Motor neuron (in vitro differentiated cells): ENCODE results near the gene PAOX. TPM values are rescaled to one million over a fixed set of nuclear protein-coding genes. Genes with fewer than 3 reads are reported as not detected.
"Not testable (repeated sequence)": the region's sequence is repeated elsewhere in the genome, so short reads cannot be mapped to it uniquely, and the experiment has no call there.

Experiments
- ATAC-seq, 8 experiments: fragments of 200-7000 bp; cut with Tn5 transposase; replicated peaks in 6 of 8; 2 replicates each; pipeline ENCODE4 v1.8.0; 2021; ENCODE audit warnings: mild to moderate bottlenecking in 8 of 8, moderate library complexity in 8 of 8
- H3K27ac ChIP-seq, 2 donors: fragments of 250-450 bp; sonication (Bioruptor Pico); 2 replicates each; pipeline ENCODE4 v1.9.0; 2021; ENCODE audit warnings: antibody characterized with exemption in 2 of 2, mild to moderate bottlenecking in 2 of 2, moderate library complexity in 1 of 2
- H3K4me1 ChIP-seq, 2 donors: fragments of 250-450 bp; sonication (Bioruptor Pico); replicated peaks in 1 of 2; 2 replicates each; pipeline ENCODE4 v1.6.1; 2021; ENCODE audit warnings: antibody characterized with exemption in 2 of 2, mild to moderate bottlenecking in 2 of 2, moderate library complexity in 1 of 2
- H3K4me3 ChIP-seq, 5 donors: fragments of 250-450 bp; sonication (Bioruptor Pico); 2 replicates each; pipeline ENCODE4 v1.9.0; 2021; ENCODE audit warnings: antibody characterized with exemption in 5 of 5, mild to moderate bottlenecking in 5 of 5, moderate library complexity in 4 of 5
- WGBS, 10 experiments: fragments of 450-650 bp; shearing (Covaris generic); methylation state at CpG; one replicate each; pipeline ENCODE4 v1.0.0; 2022; 5-methylcytosine and 5-hydroxymethylcytosine counted together
- in situ Hi-C, 9 experiments: fragments of 400-800 bp; cut with MboI; loops; one replicate each; pipeline ENCODE4 v1.15.0; 2021; ENCODE audit warnings: low sequenced_read_pairs in 9 of 9, low pct_unique_long_range_greater_than_20kb in 2 of 9; ENCODE audit not compliant: unreplicated experiment in 9 of 9
- total RNA-seq, 8 experiments: library from RNA; unstranded; fragments of 300-600 nt; gene quantifications; 2 replicates each; pipeline versions ENCODE4 v1.2.3 to v1.2.4, GENCODE V29; 2022

PAOX gene
- total RNA-seq, 8 experiments from 2014 or later, result 1.1 to 5.1 (median 2.2) TPM

- in situ Hi-C loops, result no loop called here
- H3K27ac ChIP-seq, result no peak overlapping the region
- ATAC-seq, result no peak
- H3K4me3 ChIP-seq, result no peak overlapping the region
- peaks cover 11 to 15% of the 10 kb centered on the region in 2 donors for H3K4me1 ChIP-seq
- 47 to 100% (median 73%) methylated on average over 3 to 11 of the region's 12 CpGs; no CpG with 5 or more reads in 1 of the 10 experiments for WGBS, 10 experiments
Measured at GRCh38 chr10:133375357-133376115, 3.5 kb upstream of the PAOX start.

- H3K4me1 ChIP-seq, result peaks cover 11 to 15% of the 10 kb centered on the region in 2 donors
- WGBS, 10 experiments, result 40 to 91% (median 80%) methylated on average over 1 to 5 of the region's 5 CpGs; no CpG with 5 or more reads in 3 of the 10 experiments
- H3K27ac ChIP-seq, ATAC-seq, in situ Hi-C loops, H3K4me3 ChIP-seq: not testable (repeated sequence)
Measured at GRCh38 chr10:133376183-133376582, 2.9 kb upstream of the PAOX start.

- ATAC-seq, result no peak
- H3K4me1 ChIP-seq, result peaks cover 7 to 13% of the 10 kb centered on the region in 2 donors
- in situ Hi-C loops, result no loop called here
- H3K27ac ChIP-seq, result no peak overlapping the region
- WGBS, 10 experiments, result 40 to 100% (median 86%) methylated on average over 1 to 13 of the region's 30 CpGs; no CpG with 5 or more reads in 4 of the 10 experiments
- H3K4me3 ChIP-seq, result no peak overlapping the region
Measured at GRCh38 chr10:133377025-133377817, 1.8 kb upstream of the PAOX start.

- 39 to 87% methylated on average over 4 to 5 of the region's 20 CpGs; no CpG with 5 or more reads in 8 of the 10 experiments for WGBS, 10 experiments
- peak in 5 of 8 experiments; percentile 0 to 12 (median 0) for ATAC-seq
- H3K27ac ChIP-seq, result no peak overlapping the region
- in situ Hi-C loops, result no loop called here
- H3K4me3 ChIP-seq, result peak overlapping the region; percentile 48 to 93 (median 68)
- H3K4me1 ChIP-seq, result peaks cover 4 to 10% of the 10 kb centered on the region in 2 donors
Measured at GRCh38 chr10:133377818-133378250, 1.2 kb upstream of the PAOX start.

GRCh38 chr10:133378251-133379096 lies 588 bp upstream of the PAOX start:
- Histone ChIP-seq H3K4me1 (peaks cover 4 to 10% of the 10 kb centered on the region in 2 donors), H3K4me3 (peak overlapping the region; percentile 48 to 93 (median 68)), H3K27ac (peak overlapping the region; percentile 3 to 55)
- peak; percentile 46 to 80 (median 74) for ATAC-seq
- 0 to 8% (median 0%) methylated on average over 1 to 20 of the region's 90 CpGs; no CpG with 5 or more reads in 7 of the 10 experiments for WGBS, 10 experiments
- in situ Hi-C loops, result no loop called here

- Histone ChIP-seq H3K4me1 (peaks cover 4 to 10% of the 10 kb centered on the region in 2 donors), H3K4me3 (peak overlapping the region; percentile 48 to 93 (median 68)), H3K27ac (peak overlapping the region in 1 of 2 donors; percentile 79)
- peak in 1 of 8 experiments; percentile 14 for ATAC-seq
- 100% methylated on average over 1 of the region's 36 CpGs; no CpG with 5 or more reads in 8 of the 10 experiments for WGBS, 10 experiments
- in situ Hi-C loops, result no loop called here
Measured at GRCh38 chr10:133379801-133380666, 972 bp downstream of the PAOX start.

GRCh38 chr10:133381036-133381435 lies 2.0 kb downstream of the PAOX start:
- Histone ChIP-seq H3K4me1 (peaks cover 4 to 10% of the 10 kb centered on the region in 2 donors), H3K27ac (no peak overlapping the region), H3K4me3 (no peak overlapping the region)
- in situ Hi-C loops, result no loop called here
- no peak for ATAC-seq
- 92 to 100% methylated on average over 2 of the region's 8 CpGs; no CpG with 5 or more reads in 8 of the 10 experiments for WGBS, 10 experiments

- in situ Hi-C loops, result no loop called here
- Histone ChIP-seq H3K4me3 (no peak overlapping the region), H3K27ac (no peak overlapping the region), H3K4me1 (peaks cover 0 to 5% of the 10 kb centered on the region in 2 donors)
- no peak for ATAC-seq
- WGBS, 10 experiments, result 50 to 100% (median 97%) methylated on average over 1 to 4 of the region's 4 CpGs
Measured at GRCh38 chr10:133383551-133383950, 4.5 kb downstream of the PAOX start.

- ATAC-seq, result no peak
- in situ Hi-C loops, result no loop called here
- H3K4me3 ChIP-seq, result no peak overlapping the region
- WGBS, 10 experiments, result 83 to 92% (median 85%) methylated on average over 1 to 7 of the region's 13 CpGs; no CpG with 5 or more reads in 5 of the 10 experiments
- no peak overlapping the region for H3K27ac ChIP-seq
- H3K4me1 ChIP-seq, result peaks cover 0 to 5% of the 10 kb centered on the region in 2 donors
Measured at GRCh38 chr10:133384071-133384470, 5.0 kb downstream of the PAOX start.

GRCh38 chr10:133385214-133385613 lies 6.2 kb downstream of the PAOX start:
- H3K4me1 ChIP-seq, result no peaks in the 10 kb centered on the region
- ATAC-seq, result no peak
- no peak overlapping the region for H3K4me3 ChIP-seq
- H3K27ac ChIP-seq, result no peak overlapping the region
- 80 to 100% (median 88%) methylated on average over 1 to 2 of the region's 2 CpGs; no CpG with 5 or more reads in 6 of the 10 experiments for WGBS, 10 experiments
- in situ Hi-C loops, result no loop called here

GRCh38 chr10:133386951-133387350 lies 7.9 kb downstream of the PAOX start:
- ATAC-seq, in situ Hi-C loops, H3K27ac ChIP-seq, H3K4me1 ChIP-seq, H3K4me3 ChIP-seq: not testable (repeated sequence)
- WGBS, 10 experiments, result 71 to 96% (median 86%) methylated on average over 2 to 3 of the region's 4 CpGs; no CpG with 5 or more reads in 6 of the 10 experiments
